SK-N-DZ (cell line): ENCODE measurements around the gene SCYGR1.
A peak's percentile ranks its signal among the peaks of the same experiment; 100 is the strongest.

ENCODE experiments used
- DNase-seq: peaks from one replicate; pipeline ENCODE4 v3.0.0-alpha.2; 2015; ENCODE audit warnings: low spot score

SCYGR1 gene

GRCh38 chr2:227370791-227371312 is 16.9 kb downstream of the SCYGR1 start:
- DNase-seq: no peak

GRCh38 chr2:227370092-227370491 is 17.7 kb downstream of the SCYGR1 start:
- no peak for DNase-seq

- no peak for DNase-seq
These were observed 19.2 kb downstream of the SCYGR1 start for GRCh38 chr2:227368574-227368973.

GRCh38 chr2:227367427-227367795 is 20.3 kb downstream of the SCYGR1 start:
- no peak for DNase-seq

- DNase-seq: peak; percentile 74
These were observed 20.9 kb downstream of the SCYGR1 start for GRCh38 chr2:227366769-227367426.

GRCh38 chr2:227365833-227366232 is 21.9 kb downstream of the SCYGR1 start:
- DNase-seq: no peak

- peak; percentile 54 for DNase-seq
These were observed 23.0 kb downstream of the SCYGR1 start for GRCh38 chr2:227364585-227365263.

GRCh38 chr2:227363756-227364155 is 24.0 kb downstream of the SCYGR1 start:
- DNase-seq: no peak

GRCh38 chr2:227360351-227360750 is 27.4 kb downstream of the SCYGR1 start:
- no peak for DNase-seq

GRCh38 chr2:227351639-227352038 is 36.1 kb downstream of the SCYGR1 start:
- DNase-seq: no peak

- DNase-seq: no peak
These were observed 37.6 kb downstream of the SCYGR1 start for GRCh38 chr2:227349989-227350612.

- no peak for DNase-seq
These were observed 39.4 kb downstream of the SCYGR1 start for GRCh38 chr2:227348324-227348723.

GRCh38 chr2:227347117-227347516 is 40.6 kb downstream of the SCYGR1 start:
- DNase-seq: no peak

- DNase-seq: no peak
These were observed 43.5 kb downstream of the SCYGR1 start for GRCh38 chr2:227344231-227344630.

GRCh38 chr2:227341553-227341952 is 46.2 kb downstream of the SCYGR1 start:
- DNase-seq: no peak

- DNase-seq: no peak
These were observed 47.6 kb downstream of the SCYGR1 start for GRCh38 chr2:227340106-227340505.

GRCh38 chr2:227339098-227339599 is 48.6 kb downstream of the SCYGR1 start:
- no peak for DNase-seq
